Right ventricle myocardium inferior (tissue), 1 donor: ENCODE measurements around the gene INAVA. TPM values are rescaled to one million over a fixed set of nuclear protein-coding genes. Genes with fewer than 3 reads are reported as not detected.

ENCODE experiments used
- ATAC-seq: fragments of 200-7000 bp; cut with Tn5 transposase; one replicate; pipeline ENCODE4 v1.9.1; 2020; ENCODE audit warnings: mild to moderate bottlenecking, moderate library complexity
- DNase-seq: peaks from one replicate; pipeline ENCODE4 v3.0.0; 2021; ENCODE audit errors: missing footprints
- intact Hi-C: fragments of 100-400 bp; cut with DNase I; formaldehyde crosslinking; loops from one replicate; pipeline ENCODE4 v1.11.0; 2022
- long read RNA-seq: library from polyadenylated mRNA; unstranded; transcript quantifications from one replicate; pipeline ENCODE4 v2.0.0, GENCODE V29; 2021
- total RNA-seq: library from RNA; stranded (reverse); fragmentation: NEBNext Ultra II Directional; extraction: Animal tissue kit (Norgen Biotek cat#: 25700); gene quantifications from one replicate; pipeline ENCODE4 v1.2.1, GENCODE V29; 2021
- donor health status: DM: no; HTN: yes; CAD: no; lungs with severe emphysema.

Gene INAVA
- not detected for total RNA-seq
- long read RNA-seq = 0 reads

- ATAC-seq (no peak), DNase-seq (no peak)
- intact Hi-C loops = no loop called here
These were observed at the start of gene INAVA for GRCh38 chr1:200894712-200895442. INAVA (plus strand) TSS chr1:200894900; CDS start chr1:200898401, 3,501 bp downstream.

- DNase-seq = no peak
- intact Hi-C loops = no loop called here
- no peak for ATAC-seq
These were observed 49.3 kb upstream of the INAVA start for GRCh38 chr1:200845360-200845759.

GRCh38 chr1:200846398-200846797 is 48.3 kb upstream of the INAVA start:
- DNase-seq = no peak
- no peak for ATAC-seq
- intact Hi-C loops = no loop called here

- ATAC-seq = no peak
- intact Hi-C loops = no loop called here
- DNase-seq = no peak
These were observed 45.3 kb upstream of the INAVA start for GRCh38 chr1:200849430-200849829.

- intact Hi-C loops = no loop called here
- no peak for ATAC-seq
- DNase-seq = no peak
These were observed 44.1 kb upstream of the INAVA start for GRCh38 chr1:200850554-200850953.

- intact Hi-C loops = no loop called here
- DNase-seq = no peak
These were observed 37.9 kb upstream of the INAVA start for GRCh38 chr1:200856716-200857357.

GRCh38 chr1:200857804-200858203 is 36.9 kb upstream of the INAVA start:
- ATAC-seq = no peak
- no peak for DNase-seq
- intact Hi-C loops = no loop called here

More at GRCh38 chr1:200856716-200857357, 37.9 kb upstream of the INAVA start:
- ATAC-seq = no peak

GRCh38 chr1:200861937-200862647 is 32.6 kb upstream of the INAVA start:
- intact Hi-C loops = no loop called here
- DNase-seq (no peak), ATAC-seq (no peak)

GRCh38 chr1:200862713-200863415 is 31.8 kb upstream of the INAVA start:
- intact Hi-C loops = no loop called here
- ATAC-seq (no peak), DNase-seq (no peak)

- intact Hi-C loops = no loop called here
- DNase-seq = no peak
- no peak for ATAC-seq
These were observed 28.6 kb upstream of the INAVA start for GRCh38 chr1:200866116-200866515.

GRCh38 chr1:200866521-200866920 is 28.2 kb upstream of the INAVA start:
- ATAC-seq = no peak
- no peak for DNase-seq
- intact Hi-C loops = no loop called here

GRCh38 chr1:200867018-200867811 is 27.5 kb upstream of the INAVA start:
- no peak for ATAC-seq
- intact Hi-C loops = no loop called here
- no peak for DNase-seq

GRCh38 chr1:200869376-200869752 is 25.3 kb upstream of the INAVA start:
- DNase-seq = no peak
- no peak for ATAC-seq
- intact Hi-C loops = no loop called here

GRCh38 chr1:200869753-200870391 is 24.8 kb upstream of the INAVA start:
- intact Hi-C loops = no loop called here
- DNase-seq (no peak), ATAC-seq (no peak)

GRCh38 chr1:200872446-200873115 is 22.1 kb upstream of the INAVA start, which contains the start of gene GPR25:
GPR25 (plus strand) TSS chr1:200872981; CDS start chr1:200873038, 57 bp downstream.
- intact Hi-C loops = no loop called here
- DNase-seq (no peak), ATAC-seq (no peak)

GRCh38 chr1:200873116-200873670 is 21.5 kb upstream of the INAVA start:
- DNase-seq = no peak
- intact Hi-C loops = no loop called here
- no peak for ATAC-seq

GRCh38 chr1:200873671-200874397 is 20.9 kb upstream of the INAVA start:
- intact Hi-C loops = no loop called here
- no peak for ATAC-seq
- DNase-seq = no peak
